NCI-H774 (cell line): ENCODE results near the gene CSNK1G1.
"Not testable (repeated sequence)": the region's sequence is repeated elsewhere in the genome, so short reads cannot be mapped to it uniquely, and the experiment has no call there.

ENCODE experiments used
- DNase-seq: peaks from one replicate; lab custom pipeline; 2025; lab: John Stamatoyannopoulos, UW

Gene CSNK1G1

GRCh38 chr15:64133623-64134344, 222.2 kb downstream of the CSNK1G1 start:
- no peak for DNase-seq

GRCh38 chr15:64132217-64132616, 223.8 kb downstream of the CSNK1G1 start:
- DNase-seq = no peak

GRCh38 chr15:64131547-64131946, 224.4 kb downstream of the CSNK1G1 start:
- DNase-seq = no peak

GRCh38 chr15:64130159-64130558, 225.8 kb downstream of the CSNK1G1 start:
- no peak for DNase-seq

- no peak for DNase-seq
These were observed 228.3 kb downstream of the CSNK1G1 start for GRCh38 chr15:64127521-64128270.

GRCh38 chr15:64125978-64126377, 230.0 kb downstream of the CSNK1G1 start:
- no peak for DNase-seq

- no peak for DNase-seq
These were observed 233.0 kb downstream of the CSNK1G1 start for GRCh38 chr15:64122936-64123351.

- DNase-seq = no peak
These were observed 233.5 kb downstream of the CSNK1G1 start for GRCh38 chr15:64122444-64122843.

GRCh38 chr15:64121614-64122013, 234.4 kb downstream of the CSNK1G1 start:
- DNase-seq = no peak

GRCh38 chr15:64120322-64120721, 235.7 kb downstream of the CSNK1G1 start:
- DNase-seq = not testable (repeated sequence)

- DNase-seq = no peak
These were observed 238.1 kb downstream of the CSNK1G1 start for GRCh38 chr15:64117759-64118487.
